GM18505 (cell line): ENCODE data around the gene OLA1.

Source experiments
- ATAC-seq: cut with Tn5 transposase; IDR thresholded peaks from one replicate; pipeline ENCODE4 v1.9.1; 2021; ENCODE audit not compliant: unreplicated experiment
- POLR2A ChIP-seq: IDR thresholded peaks from 4 replicates; pipeline ENCODE4 v1.6.1; 2011; ENCODE audit warnings: borderline replicate concordance; ENCODE audit not compliant: insufficient read depth, insufficient read length; ENCODE audit errors: extremely low read depth

Gene OLA1

DNA sequence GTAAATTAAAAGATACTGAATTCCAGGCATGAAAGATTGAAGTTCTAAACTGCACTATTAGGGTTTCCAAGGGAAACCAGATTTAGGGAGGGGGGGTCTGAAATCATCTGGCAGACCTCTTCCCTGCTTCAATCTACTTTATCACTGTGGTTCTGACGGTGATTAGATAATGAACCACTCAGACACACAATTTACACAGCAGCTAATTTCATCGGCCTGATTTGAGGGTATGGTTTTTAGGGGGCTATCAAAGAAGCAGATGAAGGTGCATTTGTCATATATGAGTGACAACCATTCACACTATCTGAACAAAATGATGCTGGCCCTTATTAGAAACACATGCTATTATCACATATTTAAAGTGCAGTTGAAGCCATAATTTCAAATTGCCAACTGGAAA, 106.0 kb downstream of the OLA1 start:
- ATAC-seq = no peak
- no peak for TF ChIP-seq POLR2A

GRCh38 chr2:174138161-174138560, 110.2 kb downstream of the OLA1 start:
- ATAC-seq = no peak
- TF ChIP-seq POLR2A = no peak

GRCh38 chr2:174135981-174136380, 112.4 kb downstream of the OLA1 start:
- TF ChIP-seq POLR2A = no peak
- no peak for ATAC-seq

DNA sequence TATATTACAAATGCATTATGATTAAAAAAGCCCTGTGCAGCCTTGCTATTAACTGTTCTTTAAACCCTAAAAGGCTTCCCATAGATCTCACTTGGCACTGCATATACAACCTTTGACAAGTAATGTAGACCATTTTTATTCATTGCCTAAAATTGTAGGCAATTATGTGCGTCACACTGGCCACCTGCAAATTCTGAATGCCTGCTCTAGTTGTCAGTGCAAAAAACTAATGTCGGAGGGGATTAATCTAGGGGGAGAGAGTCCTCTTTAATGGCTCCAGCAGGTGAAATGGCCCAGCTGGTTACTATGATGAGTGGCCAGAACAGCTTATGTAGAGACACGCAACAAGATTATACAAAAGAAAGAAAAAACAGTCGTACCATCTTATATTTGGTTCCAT, 123.2 kb downstream of the OLA1 start:
- no peak for ATAC-seq
- no peak for TF ChIP-seq POLR2A

DNA sequence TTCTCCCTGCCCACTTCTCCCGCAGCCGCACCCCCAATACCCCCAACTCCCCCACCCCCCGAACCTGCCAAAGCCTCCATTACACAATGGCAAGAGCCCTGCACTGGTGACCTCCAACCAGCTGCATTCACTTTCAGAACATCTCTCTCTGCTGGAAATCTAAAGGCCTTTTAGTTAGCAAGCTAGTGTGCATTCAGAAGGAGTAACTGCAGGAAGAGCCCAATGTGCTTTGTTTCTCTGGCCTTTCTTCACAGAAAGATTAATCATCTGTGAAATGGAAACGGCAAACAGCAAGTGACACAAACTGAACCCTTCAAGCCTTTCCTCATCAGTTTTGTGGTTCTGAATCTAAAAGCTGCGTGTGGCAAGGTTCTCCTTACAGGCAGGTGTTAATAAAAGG, 124.2 kb downstream of the OLA1 start:
- no peak for ATAC-seq
- no peak for TF ChIP-seq POLR2A

DNA sequence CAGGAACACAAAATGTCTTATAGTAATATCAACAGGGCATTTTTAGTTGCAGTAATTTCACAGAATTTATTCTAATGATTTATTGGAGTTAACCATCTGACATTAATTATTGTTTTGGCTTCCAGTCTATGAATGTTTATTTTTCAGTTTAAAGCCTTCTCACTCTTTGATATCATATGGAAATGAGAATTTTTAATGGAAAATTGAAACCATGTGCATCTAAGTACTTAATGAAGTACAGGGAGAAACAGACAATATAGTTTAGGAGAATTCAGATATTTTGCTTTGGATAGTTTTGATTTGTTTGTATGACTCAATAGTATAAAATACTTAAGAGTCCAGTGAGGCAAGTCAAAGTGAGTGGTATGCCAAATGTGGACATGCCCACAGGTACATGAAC, 126.1 kb downstream of the OLA1 start:
- no peak for TF ChIP-seq POLR2A
- ATAC-seq = no peak

DNA sequence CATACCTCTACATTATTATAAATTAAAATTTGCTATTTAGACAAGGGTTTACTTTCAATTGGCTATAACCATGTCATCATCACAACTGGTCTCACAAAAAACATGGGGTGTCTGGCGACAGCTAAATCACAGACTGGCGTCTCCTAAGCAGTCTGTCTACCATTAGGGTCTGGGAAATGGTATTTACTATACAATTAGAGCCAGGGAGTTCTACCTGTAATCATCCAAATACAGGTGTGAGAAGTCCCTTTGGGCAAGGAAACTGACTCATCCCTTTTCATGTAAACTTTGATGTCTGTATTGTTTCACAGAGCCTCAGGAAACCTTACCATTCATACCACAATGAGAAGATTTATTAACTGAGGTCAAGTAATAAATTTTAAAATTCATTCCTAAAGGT, 126.7 kb downstream of the OLA1 start:
- TF ChIP-seq POLR2A = no peak
- ATAC-seq = no peak

DNA sequence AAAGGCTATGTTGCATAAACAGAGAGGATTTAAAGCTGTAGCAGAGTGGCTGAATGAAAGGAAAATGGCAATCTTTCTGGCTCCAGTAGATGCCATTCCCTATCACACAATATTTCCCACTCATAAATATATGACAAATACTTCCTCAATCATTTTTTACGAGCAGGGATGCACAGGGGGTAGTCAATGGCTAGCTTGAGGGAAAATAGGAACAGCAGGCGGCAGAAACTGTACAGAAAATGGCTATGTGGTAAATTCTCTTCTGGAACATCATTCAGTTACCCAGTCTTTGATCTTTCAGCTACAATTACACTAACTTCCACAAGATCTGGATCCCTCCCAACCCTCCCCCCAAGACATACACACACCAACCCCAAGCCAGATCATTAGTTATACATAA, 127.2 kb downstream of the OLA1 start:
- ATAC-seq = no peak
- TF ChIP-seq POLR2A = no peak

GRCh38 chr2:174120346-174120745, 128.0 kb downstream of the OLA1 start:
- no peak for TF ChIP-seq POLR2A
- no peak for ATAC-seq

DNA sequence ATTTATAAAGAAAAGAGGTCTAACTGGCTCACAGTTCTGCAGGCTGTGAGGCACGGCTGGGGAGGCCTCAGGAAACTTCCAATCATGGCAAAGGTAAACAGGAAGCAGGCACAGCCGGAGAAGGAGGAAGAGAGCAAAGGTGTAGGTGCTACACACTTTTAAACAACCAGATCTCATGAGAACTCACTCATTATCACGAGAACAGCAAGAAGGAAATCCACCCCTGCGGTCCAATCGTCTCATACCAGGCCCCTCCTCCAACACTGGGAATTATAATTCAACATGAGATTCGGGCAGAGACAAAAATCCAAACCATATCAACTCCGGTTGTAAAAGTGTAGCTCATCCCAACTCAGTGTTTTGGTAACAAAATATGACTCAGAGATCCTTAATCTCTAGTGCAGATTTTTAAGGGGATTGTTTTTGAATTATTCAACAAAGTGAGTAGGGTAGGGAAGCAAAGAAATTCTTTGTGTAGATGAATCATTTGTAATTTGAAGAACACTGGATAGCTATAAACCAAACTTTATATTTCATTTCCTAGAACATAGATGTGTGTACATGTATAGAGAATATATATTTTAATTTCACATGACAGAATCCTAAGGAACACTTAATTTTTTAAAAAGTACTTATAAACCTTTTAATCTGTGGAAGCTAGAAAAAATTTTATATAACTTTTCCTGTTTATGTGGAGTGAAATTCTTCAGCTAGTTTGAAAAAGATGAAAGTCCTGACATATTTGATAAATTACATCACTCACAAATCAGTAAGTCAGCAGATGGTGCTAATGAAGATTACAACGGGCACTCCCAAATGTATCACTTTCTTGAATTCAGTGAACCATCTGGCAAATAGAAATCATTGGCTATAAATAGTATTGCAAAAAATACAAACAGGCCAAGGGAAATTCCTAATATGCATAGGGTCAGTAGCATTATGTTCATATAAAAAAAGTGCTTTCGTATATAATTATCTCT, 130.1 kb downstream of the OLA1 start:
- no peak for ATAC-seq
- no peak for TF ChIP-seq POLR2A

DNA sequence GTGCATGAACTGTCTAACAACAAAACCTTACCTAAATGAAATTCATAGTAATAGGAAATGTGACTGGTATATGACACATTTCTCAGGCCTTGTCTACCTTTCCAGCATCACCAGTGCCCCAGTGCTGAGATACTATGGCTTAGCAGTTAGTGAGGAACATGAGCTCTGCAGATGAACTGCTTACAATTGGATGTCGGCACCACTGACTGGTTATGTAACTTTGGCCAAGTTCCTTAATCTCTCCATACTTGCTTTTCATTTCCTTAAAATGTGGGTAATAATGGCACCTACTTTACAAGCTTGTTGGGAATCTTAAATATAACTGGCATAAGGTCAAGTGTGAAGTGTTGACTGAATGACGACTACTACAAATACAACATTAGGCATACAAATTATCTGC, 136.3 kb downstream of the OLA1 start:
- no peak for ATAC-seq
- no peak for TF ChIP-seq POLR2A

- TF ChIP-seq POLR2A = no peak
- no peak for ATAC-seq
Observed at GRCh38 chr2:174108579-174108978, 139.8 kb downstream of the OLA1 start.

GRCh38 chr2:174106736-174107135, 141.6 kb downstream of the OLA1 start:
- TF ChIP-seq POLR2A = no peak
- no peak for ATAC-seq

DNA sequence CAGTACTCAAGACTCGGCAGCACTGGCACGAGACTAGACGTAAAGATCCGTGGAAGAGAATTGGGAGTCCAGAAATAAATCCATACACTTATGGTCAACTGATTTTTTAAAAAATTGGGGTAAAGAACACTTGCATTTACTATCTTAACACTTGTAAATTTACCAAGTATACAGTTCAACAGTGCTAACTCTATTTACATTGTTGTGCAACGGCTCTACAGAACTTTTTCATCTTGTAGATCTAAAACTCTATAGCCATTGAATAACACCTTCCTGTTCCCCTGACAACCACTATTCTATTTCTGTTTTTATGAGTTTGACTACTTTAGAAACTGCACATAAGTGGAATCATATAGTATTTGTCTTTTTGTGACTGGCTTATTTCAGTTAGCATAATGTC, 153.8 kb downstream of the OLA1 start:
- no peak for ATAC-seq
- no peak for TF ChIP-seq POLR2A
